Esophagus squamous epithelium (tissue), 5 donors: Measurements from ENCODE around the gene FBXW11. TPM values are rescaled to one million over a fixed set of nuclear protein-coding genes. Genes with fewer than 3 reads are reported as not detected.

Experiments used
- DNase-seq: peaks from one replicate; lab custom pipeline; 2025; lab: John Stamatoyannopoulos, UW
- H3K27ac ChIP-seq, 4 donors: fragments of 200-600 bp; sonication (generic); one replicate each; pipeline ENCODE4 v1.5.1; 2016 to 2019; ENCODE audit warnings: mild to moderate bottlenecking in 1 of 4
- H3K27me3 ChIP-seq, 4 donors: fragments of 200-600 bp; sonication (generic); 1 replicate in 3 of 4; 2 replicates in 1 of 4; pipeline versions ENCODE4 v1.5.1 to v1.6.0; 2017 to 2021; ENCODE audit warnings: antibody characterized with exemption in 1 of 4
- H3K36me3 ChIP-seq, 3 donors: fragments of 200-600 bp; sonication (generic); one replicate each; pipeline ENCODE4 v1.5.1; 2016 to 2019
- H3K4me1 ChIP-seq, 3 donors: fragments of 200-600 bp; sonication (generic); one replicate each; pipeline ENCODE4 v1.5.1; 2017 to 2019
- H3K4me3 ChIP-seq, 4 donors: fragments of 200-600 bp; sonication (generic); 1 replicate in 3 of 4; 2 replicates in 1 of 4; pipeline ENCODE4 v1.5.1; 2016 to 2019; ENCODE audit warnings: mild to moderate bottlenecking in 2 of 4, moderate library complexity in 1 of 4
- H3K9me3 ChIP-seq, 3 donors: fragments of 200-600 bp; sonication (generic); one replicate each; pipeline ENCODE4 v1.5.1; 2016 to 2019
- CTCF ChIP-seq, 6 experiments: fragments of 450-650 bp in 4 of 6; fragments of 200-600 bp in 2 of 6; sonication (generic) in 2 of 6; IDR thresholded peaks; one replicate each; pipeline ENCODE4 v1.5.1; 2016 to 2019; ENCODE audit warnings: antibody characterized with exemption in 6 of 6, mild to moderate bottlenecking in 4 of 6, moderate library complexity in 4 of 6
- POLR2A ChIP-seq, 4 donors: fragments of 450-650 bp; IDR thresholded peaks; one replicate each; pipeline ENCODE4 v1.6.1; 2017; ENCODE audit warnings: antibody characterized with exemption in 4 of 4, mild to moderate bottlenecking in 4 of 4, moderate library complexity in 3 of 4
- WGBS, 2 donors: methylation state at CpG; one replicate each; pipeline ENCODE4 v1.1.5; 2018; 5-methylcytosine and 5-hydroxymethylcytosine counted together
- intact Hi-C: fragments of 100-400 bp; cut with DNase I; formaldehyde crosslinking; loops from one replicate; pipeline ENCODE4 v1.15.0; 2022
- total RNA-seq, 4 donors: library from RNA; depleted of rRNA; stranded (reverse); fragments of >200 nt; gene quantifications; one replicate each; pipeline ENCODE4 v1.1.0, GENCODE V29; 2016
- donor health status: DM: yes; HTN: yes; CAD: no.

Gene FBXW11
- total RNA-seq, 4 donors from 2014 or later, result 43.5 to 63.2 (median 49.0) TPM

DNA sequence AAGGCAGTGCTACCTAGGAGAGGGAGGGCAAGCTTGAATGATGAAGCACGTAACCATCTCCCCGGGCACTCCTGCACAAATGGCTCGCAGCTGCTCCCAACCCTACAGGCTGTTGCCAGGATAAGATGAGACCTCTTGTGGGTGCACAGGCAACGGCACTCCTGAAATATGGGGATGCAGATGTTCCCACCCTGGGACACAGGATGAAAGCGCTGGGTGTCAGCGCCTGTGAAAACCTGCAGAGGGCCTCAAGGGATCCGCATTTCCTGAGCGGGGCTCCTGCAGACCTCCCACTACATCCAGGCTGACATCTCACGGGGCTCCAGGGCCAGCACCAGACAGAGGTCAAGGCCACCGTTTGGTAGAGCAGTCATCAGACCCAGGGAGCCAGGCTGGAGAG, 160.1 kb downstream of the FBXW11 start:
- H3K36me3 ChIP-seq, result no peaks in the 10 kb centered on the region
- no peaks in the 10 kb centered on the region for H3K27me3 ChIP-seq
- H3K9me3 ChIP-seq, result no peaks in the 10 kb centered on the region
- intact Hi-C loops, result no loop called here
- 80 to 100% methylated on average over 1 to 3 of the region's 10 CpGs for WGBS, 2 donors
- H3K4me1 ChIP-seq, result peaks cover 0 to 6% (median 0%) of the 10 kb centered on the region in 3 donors
- no peak for DNase-seq
- H3K4me3 ChIP-seq, result no peak overlapping the region
- no peak for TF ChIP-seq POLR2A (IDR thresholded peaks at IDR 0.05)
- TF ChIP-seq CTCF (IDR thresholded peaks at IDR 0.05), result no peak
- no peak overlapping the region for H3K27ac ChIP-seq

DNA sequence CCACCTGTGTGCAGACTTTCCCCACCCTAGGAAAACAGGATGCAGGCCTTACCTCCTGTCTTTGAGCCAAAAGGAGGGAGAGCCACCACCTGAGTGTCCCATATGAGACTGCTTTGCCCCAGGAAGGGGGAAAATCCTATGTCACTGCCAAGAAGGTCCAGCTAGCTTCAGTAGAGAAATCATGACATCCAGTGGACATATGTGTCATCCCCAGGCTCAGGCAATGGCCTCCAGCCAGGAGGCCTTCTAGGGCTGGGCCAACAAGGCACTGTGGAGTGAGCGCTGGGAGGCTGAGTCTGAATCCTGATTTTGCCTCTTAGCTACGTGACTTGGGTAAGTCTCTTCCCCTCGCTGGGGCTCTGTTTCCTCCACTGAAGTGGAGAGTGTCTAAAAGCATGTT, 160.6 kb downstream of the FBXW11 start:
- intact Hi-C loops, result no loop called here
- DNase-seq, result no peak
- Histone ChIP-seq H3K4me3 (no peak overlapping the region), H3K27me3 (no peaks in the 10 kb centered on the region), H3K27ac (no peak overlapping the region), H3K9me3 (no peaks in the 10 kb centered on the region), H3K36me3 (no peaks in the 10 kb centered on the region), H3K4me1 (peaks cover 0 to 6% (median 0%) of the 10 kb centered on the region in 3 donors)
- TF ChIP-seq POLR2A (IDR thresholded peaks at IDR 0.05), result no peak
- no peak for TF ChIP-seq CTCF (IDR thresholded peaks at IDR 0.05)
- WGBS, 2 donors, result 75 to 78% methylated on average over 3 of the region's 3 CpGs

DNA sequence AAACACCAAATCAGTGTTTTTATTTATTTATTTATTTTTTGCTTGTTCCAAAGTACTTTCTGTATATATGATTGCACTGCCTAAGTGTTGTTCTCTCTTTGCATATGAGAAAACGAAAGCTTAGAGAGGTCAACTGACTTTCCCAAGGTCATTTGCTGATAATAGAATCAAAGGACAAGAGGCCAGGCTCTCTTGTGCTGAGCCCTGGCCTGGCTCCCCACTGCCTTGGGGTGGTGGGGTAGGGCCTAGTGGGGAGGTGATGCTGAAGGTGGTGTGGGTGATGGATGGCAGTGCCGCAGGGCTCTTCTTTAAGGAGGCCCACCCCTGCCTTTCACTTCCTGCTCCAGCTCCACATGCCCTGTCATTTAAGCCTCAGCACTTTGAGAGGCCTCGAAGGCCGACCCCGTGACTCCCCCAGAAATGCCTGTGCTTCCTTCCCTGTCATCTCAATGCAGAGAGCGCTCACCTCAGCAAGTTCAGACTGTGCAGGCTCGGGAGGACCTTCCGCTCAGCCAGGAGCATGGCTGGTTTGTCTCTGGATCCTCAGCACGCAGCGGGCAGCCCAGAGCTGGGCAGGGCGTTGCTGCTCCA, 161.3 kb downstream of the FBXW11 start:
- DNase-seq, result no peak
- Histone ChIP-seq H3K27me3 (no peaks in the 10 kb centered on the region), H3K4me1 (peaks cover 0 to 6% (median 0%) of the 10 kb centered on the region in 3 donors), H3K27ac (no peak overlapping the region), H3K9me3 (no peaks in the 10 kb centered on the region), H3K36me3 (no peaks in the 10 kb centered on the region), H3K4me3 (no peak overlapping the region)
- intact Hi-C loops, result no loop called here
- 82 to 84% methylated on average over 5 to 6 of the region's 11 CpGs for WGBS, 2 donors
- no peak for TF ChIP-seq CTCF (IDR thresholded peaks at IDR 0.05)
- TF ChIP-seq POLR2A (IDR thresholded peaks at IDR 0.05), result no peak

DNA sequence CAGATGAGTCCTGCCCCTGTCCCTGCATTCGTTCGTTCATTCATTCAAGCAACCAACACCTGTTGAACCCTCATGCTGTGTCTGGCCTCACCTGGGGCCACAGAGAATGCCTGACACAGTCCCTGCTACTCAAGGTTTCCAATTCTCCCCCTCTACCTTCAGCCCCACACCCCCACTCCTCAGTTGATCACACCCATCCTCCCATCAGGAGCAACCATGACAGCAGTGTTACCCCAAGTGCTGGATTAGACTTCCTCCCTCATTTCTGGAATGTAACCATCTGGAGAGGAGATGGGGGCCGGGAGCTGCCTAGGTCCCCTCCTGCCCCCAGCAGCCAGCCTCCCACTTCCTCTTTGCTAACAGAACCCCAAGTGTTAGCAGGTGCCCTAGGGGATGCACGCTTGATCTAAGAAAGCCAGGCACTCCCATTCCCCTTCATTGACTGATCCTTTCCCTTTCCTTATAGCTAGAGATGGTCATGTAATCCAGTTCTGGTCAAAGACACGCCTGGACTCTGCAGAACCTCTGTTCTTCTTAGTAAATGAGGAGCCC, 163.6 kb downstream of the FBXW11 start:
- H3K36me3 ChIP-seq, result no peaks in the 10 kb centered on the region
- no peak overlapping the region for H3K4me3 ChIP-seq
- no peak overlapping the region for H3K27ac ChIP-seq
- intact Hi-C loops, result no loop called here
- 68 to 73% methylated on average over 5 of the region's 5 CpGs for WGBS, 2 donors
- TF ChIP-seq POLR2A (IDR thresholded peaks at IDR 0.05) (no peak), CTCF (IDR thresholded peaks at IDR 0.05) (no peak)
- DNase-seq, result no peak
- peaks cover 0 to under 1% (median 0%) of the 10 kb centered on the region in 4 donors for H3K27me3 ChIP-seq
- H3K9me3 ChIP-seq, result no peaks in the 10 kb centered on the region
- H3K4me1 ChIP-seq, result peaks cover 0 to 6% (median 0%) of the 10 kb centered on the region in 3 donors

DNA sequence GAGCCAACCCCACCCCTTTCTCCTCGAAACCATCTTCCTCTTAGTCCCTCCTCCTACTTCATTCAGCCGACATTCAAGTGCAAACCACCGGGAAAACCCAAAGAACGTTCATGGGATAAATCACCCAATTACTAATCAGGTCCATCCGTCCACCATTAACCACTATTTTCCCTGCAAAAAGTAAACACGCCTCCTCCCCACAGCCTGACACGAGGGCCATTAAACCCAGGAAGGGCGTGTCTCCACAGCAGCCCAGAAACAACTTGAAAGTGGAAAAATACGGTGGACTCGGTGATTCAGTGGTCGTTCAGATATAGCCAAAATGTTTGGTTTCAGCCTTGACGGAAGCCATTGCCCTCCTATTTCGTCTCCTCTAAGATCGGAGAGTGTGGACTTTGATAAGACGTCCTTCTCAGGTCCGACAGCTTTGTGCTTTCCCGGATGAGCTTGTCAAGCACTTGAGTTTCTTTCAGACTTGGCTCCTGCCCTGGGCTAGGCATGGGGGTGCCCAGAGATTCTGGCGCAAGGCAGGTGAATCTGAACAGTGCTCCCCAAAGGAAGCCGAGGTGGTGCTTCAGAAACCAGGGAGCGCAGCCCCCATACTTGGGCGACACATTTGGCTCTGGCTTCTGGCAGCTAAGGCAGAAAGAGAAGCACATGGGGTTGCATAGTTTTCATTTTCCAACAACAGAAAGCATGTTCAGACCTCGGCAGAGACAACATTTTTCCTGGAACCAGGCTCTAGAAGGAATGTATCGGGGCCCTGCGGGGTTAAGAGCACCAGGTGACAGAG, 164.3 kb downstream of the FBXW11 start:
- no peaks in the 10 kb centered on the region for H3K9me3 ChIP-seq
- WGBS, 2 donors, result 61 to 68% methylated on average over 20 of the region's 24 CpGs
- H3K36me3 ChIP-seq, result no peaks in the 10 kb centered on the region
- DNase-seq, result no peak
- intact Hi-C loops, result no loop called here
- peak overlapping the region in 1 of 4 donors; percentile 4 for H3K4me3 ChIP-seq
- H3K4me1 ChIP-seq, result peaks cover 0 to 6% (median 0%) of the 10 kb centered on the region in 3 donors
- no peak overlapping the region for H3K27ac ChIP-seq
- H3K27me3 ChIP-seq, result peaks cover 0 to 4% (median 0%) of the 10 kb centered on the region in 4 donors
- no peak for TF ChIP-seq CTCF (IDR thresholded peaks at IDR 0.05)
- no peak for TF ChIP-seq POLR2A (IDR thresholded peaks at IDR 0.05)
